ENCODE data around the gene LMO4.

The LMO4 gene

DNA sequence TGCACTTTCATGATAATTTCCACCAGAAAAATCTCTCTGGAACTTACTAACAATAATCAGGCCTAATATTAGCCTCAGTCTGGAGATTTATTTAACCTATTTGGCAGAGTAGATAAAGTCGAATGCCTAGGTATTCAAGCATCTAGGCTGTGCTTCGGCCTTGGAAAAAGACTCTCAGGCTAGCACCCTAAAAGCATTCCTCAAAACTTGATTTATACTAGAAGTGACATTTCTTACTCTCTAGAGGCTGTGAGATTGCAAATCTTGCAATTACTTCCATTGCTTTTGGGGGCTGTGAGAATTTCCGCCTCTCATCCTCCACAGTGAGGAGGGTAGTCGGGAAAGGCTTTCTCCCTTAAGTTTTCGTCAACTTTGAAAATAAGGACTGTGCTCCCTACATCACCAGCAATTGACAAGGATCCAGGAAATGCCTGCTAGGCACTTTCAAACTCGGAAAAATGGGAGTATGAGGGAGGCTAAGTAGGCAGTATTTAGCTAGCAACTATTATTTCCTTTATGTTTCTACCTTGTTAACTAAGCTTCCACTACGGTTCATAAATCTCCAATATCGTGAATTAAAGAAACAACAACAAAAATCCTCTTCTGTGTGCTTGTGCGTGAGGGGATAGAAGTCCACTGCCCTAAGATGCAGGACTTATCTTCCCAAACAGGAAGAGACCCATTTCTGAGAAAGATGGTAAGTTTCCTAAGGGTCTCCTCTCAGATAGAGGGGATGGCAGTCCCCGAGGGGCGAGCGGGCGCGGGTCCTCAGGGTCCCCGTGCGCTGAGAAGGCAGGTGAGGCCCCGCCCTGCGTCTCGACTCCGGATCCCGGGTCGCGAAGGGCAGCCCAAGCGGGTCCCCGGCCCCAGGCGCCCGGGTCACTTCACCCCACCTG is 1.1 kb upstream of the LMO4 start:
- FAIRE-seq (no peak), DNase-seq (ENCODE audit: low spot score) (no peak)

DNA sequence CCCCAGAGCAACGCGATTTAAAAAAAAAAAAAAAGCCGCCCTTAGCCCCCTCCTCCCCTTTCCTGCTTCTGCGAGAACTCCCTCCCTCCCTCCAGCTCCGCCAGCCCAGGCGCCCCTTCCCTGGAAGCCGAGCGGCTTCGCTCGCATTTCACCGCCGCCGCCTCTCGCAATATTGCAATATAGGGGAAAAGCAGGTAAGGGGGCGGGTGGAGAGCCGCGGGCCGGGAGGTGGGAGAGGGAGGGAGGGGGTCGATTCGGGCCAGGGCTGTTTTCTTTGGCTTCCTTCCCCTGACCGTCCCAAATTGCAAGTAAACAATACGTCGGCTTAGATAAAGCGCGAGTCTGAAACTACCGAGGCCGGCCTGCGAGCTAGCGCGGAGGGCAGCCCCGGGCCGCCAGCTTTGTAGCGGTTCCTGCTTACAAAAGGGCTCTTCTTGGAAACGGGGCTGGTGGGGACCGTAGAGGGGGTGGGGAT is 408 bp downstream of the LMO4 start:
- FAIRE-seq, result no peak
- no peak for DNase-seq (ENCODE audit: low spot score)

DNA sequence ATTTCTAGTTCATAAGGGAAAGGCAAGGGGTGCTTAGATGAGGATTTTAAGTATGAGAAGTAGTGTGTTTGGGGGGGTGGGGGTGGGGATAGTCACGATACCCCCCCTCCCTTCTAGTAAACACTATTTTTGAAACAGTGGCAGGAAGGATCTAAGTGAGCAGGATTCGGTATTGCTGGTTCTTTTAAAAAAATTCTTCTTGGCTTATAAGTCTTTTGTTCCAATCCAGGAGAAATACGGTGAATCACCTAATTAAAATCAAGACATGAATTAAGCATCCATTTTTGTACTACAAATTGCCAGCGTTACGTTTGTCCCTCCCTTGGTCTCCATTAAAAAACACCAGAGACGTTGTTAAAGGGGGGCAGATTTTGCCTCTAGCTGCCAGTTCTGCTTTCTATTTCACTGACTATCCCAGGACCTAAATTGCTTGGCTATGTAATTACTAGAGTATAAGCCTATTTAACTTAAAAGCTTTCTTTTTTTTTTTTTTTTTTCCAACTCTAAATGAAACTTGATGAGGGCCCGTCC is 911 bp downstream of the LMO4 start:
- no peak for FAIRE-seq
- no peak for DNase-seq (ENCODE audit: low spot score)

DNA sequence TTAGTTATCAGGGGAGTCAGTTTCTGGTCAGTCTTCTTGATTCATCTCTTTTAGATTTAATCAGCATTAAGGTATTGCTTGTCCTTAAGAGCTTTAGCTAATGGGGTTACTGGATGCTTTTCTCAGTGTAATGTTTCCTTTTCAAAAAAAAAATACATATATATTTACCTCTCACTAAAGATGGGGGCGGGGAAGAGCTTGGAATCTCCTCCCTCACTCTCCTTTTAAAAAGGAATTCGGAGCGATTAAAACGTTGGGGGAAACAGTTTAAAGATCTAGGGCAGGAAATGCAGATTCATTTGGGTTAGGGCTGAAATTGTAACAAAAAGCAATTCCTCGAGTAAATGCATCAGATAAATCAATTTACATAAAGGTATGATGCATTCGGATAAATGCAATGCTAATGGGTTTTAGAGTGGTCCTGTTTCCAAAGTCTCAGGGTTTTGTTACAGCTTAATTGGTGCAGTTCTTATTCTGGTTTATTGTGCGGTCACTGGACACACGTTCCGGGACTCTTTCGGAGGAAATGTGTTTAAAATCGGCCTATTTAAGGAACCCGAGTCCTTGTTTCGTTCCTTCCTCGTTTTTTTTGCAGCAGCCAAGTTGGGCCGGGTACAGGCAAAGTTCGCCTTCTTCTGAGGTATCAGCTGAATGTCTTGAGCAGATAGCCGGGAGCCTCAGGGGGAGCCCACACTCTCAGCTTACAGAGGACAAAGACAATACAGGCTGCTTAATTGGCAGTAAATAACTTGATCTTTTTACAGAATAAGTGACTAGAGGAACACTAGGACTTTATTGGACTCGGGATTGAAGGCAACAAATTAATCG is 1.6 kb downstream of the LMO4 start:
- FAIRE-seq (no peak), DNase-seq (ENCODE audit: low spot score) (no peak)

DNA sequence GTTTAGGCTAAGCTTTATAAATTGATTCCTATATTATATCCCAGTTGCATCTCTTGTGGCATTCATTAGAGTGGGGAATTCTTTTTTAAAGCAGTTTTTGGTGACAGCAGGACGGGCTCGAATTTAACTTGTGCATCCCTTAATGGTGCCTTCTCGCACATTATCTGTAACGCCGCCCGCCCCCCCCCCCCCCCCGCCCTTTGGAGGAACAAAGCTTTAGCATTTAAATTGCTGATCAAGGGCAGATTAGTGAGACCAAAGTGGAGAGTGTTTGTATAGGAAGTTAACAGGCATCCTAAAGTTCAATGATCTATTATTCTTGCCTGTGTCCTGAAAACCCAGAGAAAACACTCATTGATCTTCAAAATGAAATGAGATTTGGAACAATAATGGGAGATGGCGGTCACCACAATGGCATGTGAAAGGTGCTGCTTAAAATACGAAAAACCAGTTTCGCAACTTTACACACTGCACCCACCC is 2.2 kb downstream of the LMO4 start:
- FAIRE-seq (no peak), DNase-seq (ENCODE audit: low spot score) (no peak)

DNA sequence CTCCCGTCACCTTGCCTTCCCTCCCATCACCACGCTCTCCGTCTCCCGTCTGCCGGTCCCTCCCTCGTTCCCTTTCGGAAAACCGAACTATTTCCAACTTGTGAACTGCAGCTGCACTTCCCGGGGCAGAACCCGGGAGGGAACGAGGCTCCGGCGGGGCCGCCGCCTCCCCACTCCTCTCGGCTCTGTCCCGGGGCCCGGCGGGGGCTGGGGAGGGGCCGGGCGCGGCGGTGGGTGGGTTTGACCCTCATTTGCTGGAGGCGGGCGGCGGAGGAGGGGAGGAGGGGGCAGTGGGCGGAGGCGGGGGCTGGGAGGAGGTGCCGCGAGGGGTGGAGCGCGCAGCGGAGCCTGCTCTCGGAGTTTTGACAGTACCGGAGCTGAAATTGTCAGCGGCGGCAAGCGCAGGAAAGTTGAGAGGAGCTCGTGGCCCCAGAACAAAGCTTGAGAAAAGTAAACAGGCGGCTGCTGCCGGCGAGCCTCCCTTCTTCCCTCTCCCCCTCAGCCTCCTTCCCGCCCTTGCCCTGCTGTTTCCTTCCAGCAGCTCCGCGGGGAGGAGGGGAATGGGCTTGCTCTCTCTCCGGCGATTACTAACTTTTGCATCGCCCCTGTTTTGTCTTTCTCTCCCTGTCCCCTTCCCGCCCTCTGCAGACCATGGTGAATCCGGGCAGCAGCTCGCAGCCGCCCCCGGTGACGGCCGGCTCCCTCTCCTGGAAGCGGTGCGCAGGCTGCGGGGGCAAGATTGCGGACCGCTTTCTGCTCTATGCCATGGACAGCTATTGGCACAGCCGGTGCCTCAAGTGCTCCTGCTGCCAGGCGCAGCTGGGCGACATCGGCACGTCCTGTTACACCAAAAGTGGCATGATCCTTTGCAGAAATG is 2.9 kb downstream of the LMO4 start:
- FAIRE-seq, result no peak

DNA sequence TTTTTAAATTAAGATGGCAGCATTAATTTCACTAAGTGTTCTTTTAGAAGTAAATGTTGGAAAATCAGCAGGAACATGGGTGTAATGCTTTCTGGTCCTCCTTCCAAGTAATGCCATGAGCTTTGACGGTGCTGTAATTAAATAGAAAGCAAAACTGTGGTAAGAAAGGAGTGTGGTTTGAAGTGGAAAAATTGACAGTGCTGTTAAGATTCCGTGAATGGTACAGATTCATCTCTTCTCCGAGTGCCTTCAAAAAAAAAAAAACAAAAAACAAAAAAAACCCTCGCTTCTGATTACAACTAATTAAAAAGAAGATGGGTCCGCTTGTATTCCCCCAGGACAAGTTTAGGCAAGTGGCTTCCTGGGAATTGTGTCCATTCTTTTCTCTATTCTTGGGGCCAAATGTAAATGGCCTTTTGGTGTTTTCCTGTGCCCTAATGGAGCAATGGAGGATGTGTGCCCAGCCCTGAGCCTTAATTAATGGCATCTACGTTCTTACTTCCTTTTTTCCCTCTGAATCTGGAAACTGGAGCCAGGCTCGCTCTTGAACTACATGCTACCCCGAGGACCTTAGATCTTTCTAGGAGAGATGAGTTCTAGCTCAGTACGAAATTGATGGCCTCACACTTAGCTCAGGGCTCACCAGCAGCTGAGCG is 5.1 kb downstream of the LMO4 start:
- FAIRE-seq (no peak), DNase-seq (ENCODE audit: low spot score) (no peak)

More for the DNA sequence above, 2.9 kb downstream of the LMO4 start:
- no peak for DNase-seq (ENCODE audit: low spot score)

DNA sequence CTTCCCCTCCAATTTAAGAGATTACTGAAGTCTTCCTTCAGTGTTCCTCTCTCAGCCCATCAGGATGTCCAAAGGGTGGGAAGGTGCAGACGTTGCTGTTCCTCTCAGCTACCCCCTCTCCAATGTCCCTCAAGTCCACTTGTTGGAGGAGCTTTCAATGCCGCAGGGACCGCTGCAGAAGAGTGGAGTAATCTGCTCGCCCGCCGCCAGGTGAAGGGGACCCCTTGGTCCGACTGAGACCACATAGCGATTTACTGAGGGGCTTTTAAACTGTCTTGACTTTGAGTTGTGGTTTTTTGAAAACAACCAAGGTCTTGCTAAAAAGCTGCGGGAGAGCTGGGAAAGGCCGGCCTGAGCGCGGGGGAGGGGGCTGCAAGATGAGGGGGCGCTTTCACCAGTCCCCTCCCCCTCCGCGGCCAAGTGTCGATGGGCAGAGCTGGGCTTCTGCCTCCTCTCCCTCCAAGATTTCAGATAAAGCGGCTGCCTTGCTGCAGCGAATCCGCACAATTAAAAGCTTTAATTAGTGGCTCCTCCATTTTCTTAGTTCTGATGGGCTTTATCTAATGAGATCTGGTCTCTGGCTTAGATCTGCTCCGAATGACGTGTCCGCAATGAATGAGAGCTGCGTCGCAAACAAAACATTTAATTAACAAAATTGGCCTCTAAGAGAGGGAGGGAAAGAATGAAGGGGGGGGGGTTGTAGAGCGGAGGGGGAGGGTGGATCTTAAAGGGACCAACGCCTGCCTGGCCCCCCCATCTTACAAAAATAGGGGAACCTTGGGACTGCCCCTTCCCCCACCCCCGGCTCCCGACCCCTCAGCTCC is 5.9 kb downstream of the LMO4 start:
- no peak for FAIRE-seq

DNA sequence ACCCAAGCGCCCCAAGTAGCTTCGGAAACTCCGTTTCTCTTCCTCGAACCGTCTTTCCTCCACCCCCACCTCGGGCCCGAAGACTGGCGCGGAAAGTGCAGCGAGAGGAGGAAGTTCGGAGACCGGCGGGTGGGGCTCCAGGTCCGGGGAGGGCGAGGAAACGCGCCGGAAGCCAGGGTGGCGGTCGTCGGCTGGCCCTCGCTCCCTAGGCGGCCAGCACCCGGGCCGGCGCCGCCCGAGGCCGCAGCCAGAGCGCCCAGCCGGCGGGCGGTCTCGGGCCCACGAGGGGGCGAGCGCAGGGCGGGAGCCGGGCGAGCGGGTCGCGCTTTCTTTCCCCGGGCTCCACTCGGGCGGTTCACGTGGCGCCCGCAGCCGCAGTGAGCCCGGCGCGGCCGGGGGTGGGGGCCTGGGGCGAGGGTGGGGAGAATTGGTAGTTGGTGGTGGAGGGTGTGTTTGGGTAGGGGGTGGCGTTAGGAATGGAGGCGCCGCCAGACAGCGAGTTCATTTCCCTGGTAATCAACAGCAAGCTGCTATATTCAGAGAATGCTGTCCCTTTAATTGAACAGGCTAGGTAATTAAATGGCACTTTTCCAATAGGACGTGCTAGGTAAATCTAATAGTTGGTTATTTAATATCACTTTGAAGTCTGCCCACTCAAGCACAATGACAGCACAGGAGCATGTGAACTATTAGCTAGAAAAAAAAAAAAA is 6.7 kb downstream of the LMO4 start:
- FAIRE-seq (no peak), DNase-seq (ENCODE audit: low spot score) (peak; percentile 51)

More for the DNA sequence above, 5.9 kb downstream of the LMO4 start:
- DNase-seq (ENCODE audit: low spot score), result no peak

DNA sequence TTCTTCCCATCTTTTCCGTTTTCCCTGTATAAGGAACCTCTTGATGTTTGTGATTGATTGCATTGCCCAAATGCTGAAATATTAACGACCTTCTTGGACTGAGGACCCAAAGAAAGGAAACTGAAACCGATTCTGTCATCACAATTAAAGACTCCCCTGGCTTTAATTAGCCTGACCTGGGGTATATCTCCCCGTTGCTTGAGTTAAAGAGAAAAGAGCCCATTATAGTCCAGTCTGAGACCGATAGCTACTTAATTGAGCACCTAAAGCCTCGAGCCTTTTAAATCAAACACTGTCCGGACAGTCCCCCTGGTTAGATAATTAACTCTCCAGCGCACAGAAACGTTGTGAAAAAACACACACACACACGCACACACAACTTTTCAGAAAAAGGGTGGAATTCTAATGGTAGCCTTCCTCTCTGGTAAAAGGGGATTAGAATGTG is 8.0 kb downstream of the LMO4 start:
- FAIRE-seq (no peak), DNase-seq (ENCODE audit: low spot score) (no peak)

DNA sequence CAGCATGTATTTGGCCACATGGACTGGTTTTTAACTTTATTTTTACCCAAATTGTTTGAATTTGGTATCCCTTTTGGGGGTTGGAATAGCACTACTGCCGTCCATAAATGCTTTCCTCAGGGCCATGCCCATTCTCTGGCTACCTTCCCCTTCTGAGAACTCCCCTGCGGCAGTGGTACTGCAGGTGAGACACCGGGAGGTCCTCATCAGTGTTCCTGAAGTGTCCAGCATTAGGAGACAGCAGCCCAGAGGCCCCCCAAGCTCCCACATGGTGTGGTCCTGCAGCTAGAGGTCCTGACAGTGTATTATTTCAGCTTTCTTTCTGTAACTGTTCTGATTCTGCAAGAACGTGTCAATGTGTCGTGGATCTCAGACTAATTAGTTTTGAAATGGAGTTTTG is 8.9 kb downstream of the LMO4 start:
- DNase-seq (ENCODE audit: low spot score), result no peak
- FAIRE-seq, result no peak

DNA sequence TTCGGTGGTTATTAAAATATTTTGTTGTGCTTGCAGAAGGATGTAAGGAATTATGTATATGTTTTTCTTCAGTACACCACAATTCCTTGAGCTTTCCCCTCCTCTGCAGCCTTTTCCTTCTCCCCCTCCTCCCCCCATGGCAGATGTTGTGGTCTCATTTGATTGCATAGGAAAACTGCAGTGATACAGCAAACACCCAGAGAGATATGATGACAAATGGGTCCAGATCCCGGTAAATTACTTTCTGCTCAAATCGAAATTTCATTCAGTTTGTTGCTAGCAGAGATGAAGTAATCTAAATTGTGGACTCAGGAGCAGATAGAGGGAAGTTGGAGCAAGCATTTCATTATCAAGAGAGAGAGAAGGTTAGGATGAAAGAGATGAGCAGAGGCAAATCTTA is 9.9 kb downstream of the LMO4 start:
- FAIRE-seq, result no peak
- DNase-seq (ENCODE audit: low spot score), result no peak

DNA sequence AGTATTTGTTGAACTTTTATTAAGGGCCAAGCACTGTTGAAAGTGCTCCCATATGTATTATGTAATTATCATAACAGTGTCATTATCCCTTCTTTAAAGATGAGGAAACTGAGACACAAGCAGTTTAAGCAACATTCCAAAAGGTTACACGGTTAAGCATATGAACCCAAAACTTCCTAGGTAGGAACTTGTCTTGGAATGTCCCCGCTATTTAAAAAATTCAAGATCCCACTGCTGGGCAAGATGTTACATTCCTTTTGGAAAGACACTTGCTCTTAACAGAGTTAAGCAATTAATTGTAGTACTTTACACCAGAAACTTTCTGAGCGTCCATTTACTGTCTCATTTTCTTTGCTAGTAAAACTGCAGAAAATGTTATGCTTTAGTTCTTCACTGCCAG is 15.6 kb downstream of the LMO4 start:
- DNase-seq (ENCODE audit: low spot score) (no peak), FAIRE-seq (no peak)

DNA sequence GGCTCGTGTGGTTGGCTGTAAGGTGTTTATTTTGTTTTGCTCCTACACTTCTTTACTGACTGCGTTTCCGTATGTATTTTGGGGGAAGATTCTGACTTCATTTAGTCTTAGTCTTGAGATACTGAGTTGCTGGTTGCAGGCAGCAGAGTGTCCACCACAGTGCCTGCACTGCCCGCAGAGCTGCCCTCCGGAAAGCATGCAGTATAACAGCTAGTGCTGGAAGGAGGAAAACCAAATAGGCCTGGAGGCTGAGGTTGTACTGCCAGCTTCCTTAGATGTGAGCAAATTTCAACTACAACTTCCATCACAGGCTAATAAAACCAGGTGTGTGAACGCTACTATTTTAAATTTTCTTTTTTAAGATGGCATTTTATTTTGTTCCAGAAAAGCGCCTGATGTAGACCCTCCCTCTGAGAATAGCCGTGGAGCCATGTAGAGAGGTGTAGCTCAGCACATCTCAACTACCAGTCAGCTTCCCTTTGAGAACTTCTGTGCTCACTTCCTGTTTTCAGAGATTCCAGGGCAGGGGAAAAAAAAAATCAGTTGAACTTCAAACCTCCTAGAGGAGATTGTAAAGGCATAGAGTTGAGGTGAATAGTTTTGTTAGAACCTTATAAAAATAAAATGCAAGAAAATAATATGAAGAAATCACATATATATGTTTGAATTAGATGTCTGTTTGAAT is 17.6 kb downstream of the LMO4 start:
- DNase-seq (ENCODE audit: low spot score) (no peak), FAIRE-seq (no peak)

DNA sequence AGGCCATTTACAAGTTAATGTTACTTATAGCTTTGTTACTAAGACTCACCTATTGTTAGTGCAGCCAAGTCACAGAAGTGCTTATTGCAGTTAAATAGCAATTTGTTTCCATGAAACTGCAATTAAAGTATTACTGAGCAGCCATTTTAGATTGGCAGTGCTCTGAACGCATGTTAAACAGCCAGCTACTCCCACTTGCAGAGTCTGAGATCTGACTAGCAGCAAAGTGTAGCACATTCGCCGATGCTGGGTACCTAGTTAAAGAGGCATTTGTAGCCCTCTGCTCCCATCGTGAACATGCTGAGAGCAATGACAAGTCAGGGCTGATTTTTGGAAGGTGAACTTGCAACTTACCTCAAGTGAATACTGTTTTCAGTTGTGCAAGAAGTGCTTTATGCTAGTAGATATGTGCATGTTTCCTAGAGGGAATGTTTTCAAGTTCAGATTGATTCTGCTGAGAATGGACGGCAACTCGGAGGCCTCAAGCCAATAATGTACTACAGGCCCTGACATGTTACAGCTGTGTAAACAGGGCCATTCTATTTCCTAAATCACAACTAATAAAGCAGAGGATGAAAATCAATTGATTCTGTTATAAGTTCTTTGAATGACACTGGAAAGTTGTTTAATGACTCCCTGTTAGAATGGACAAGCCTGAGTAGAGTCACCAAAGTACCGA is 19.8 kb downstream of the LMO4 start:
- no peak for FAIRE-seq
- DNase-seq (ENCODE audit: low spot score), result no peak

DNA sequence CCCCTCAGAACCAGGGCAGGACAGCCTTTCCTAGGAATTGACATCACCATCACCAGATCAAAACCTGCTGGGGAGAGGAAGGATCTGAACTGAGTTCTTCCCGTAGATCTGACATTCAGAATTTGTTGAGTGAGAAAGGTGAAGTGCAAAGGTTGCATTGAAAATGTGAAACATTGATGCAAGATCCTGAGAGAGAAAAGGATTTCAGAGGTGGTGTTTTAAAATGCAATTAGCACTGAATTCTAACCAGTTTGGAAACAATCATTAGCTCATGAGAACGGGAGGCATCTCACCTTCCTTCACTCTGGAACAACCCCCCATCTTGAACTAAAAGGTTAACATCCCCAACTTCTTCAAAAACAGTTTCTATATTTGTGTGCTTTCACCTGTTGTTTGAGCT is 20.4 kb downstream of the LMO4 start:
- no peak for FAIRE-seq
- DNase-seq (ENCODE audit: low spot score), result no peak

DNA sequence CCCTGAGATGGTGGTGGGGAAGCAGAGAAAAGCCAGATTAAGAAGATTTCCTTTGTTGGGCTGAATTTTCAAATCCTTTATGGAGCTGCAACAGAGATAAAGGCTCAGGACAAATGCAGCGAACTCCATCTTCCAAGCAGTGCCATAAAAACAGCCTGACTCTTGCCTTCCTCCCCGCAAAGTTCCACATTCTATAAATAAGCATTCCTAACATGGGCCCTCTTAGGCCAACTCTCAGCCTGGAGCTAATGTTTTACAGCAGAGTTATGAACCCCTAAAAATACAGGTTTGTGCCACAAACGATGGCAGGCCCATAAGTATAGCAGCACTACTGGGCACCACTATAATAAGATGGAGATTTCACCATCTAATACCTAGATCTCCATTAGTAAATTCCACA is 27.2 kb downstream of the LMO4 start:
- DNase-seq (ENCODE audit: low spot score), result no peak
- no peak for FAIRE-seq

DNA sequence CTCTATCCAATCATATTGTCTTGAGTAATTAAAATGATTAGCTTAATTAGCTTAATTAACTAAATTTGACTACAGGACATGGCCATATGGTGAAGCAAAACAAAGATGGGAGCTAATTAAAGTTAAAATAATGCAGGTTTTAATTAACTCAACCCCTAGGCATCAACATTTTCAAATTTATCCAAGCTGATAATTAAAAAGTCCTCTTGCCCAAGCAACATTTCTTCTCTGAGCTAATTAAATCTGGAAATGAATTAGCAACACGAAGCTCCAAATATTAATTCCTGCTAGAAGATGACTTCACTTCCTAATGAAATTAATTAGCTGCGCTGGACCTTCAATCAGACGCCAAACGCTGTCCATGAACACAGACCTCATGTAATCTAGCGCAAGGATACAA is 27.9 kb downstream of the LMO4 start:
- no peak for FAIRE-seq
- DNase-seq (ENCODE audit: low spot score), result no peak

Data from RCC 7860 (cell line).